HG03139 (cell line): ENCODE data around the gene NLGN2.

ENCODE experiments used
- ATAC-seq: cut with Tn5 transposase; IDR thresholded peaks from one replicate; pipeline ENCODE4 v1.9.1; 2021; ENCODE audit not compliant: unreplicated experiment

Gene NLGN2

DNA sequence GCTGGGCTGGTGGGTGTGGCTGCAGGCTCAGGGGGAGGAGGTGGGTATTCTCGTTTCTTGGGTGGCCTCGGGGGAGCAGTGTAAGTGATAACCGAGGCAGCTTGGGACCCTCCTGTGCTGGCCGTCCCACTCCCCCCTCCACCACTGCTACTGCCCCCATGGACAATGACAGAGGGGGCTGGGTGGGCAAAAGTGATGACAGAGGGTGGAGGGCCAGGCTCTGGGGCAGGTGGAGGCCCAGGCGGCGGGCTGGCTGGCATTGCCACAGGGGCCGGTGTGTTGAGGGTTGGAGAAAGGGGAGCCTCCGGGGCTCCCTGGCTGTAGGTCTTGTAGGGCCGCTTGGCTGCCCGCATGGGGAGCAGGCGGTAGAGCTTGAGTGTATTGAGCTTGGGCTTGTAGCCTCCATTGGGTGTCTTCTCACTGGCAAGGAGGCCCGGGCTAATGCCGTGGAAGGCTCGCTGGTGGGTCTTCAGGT, 55.8 kb downstream of the NLGN2 start:
- ATAC-seq: no peak

DNA sequence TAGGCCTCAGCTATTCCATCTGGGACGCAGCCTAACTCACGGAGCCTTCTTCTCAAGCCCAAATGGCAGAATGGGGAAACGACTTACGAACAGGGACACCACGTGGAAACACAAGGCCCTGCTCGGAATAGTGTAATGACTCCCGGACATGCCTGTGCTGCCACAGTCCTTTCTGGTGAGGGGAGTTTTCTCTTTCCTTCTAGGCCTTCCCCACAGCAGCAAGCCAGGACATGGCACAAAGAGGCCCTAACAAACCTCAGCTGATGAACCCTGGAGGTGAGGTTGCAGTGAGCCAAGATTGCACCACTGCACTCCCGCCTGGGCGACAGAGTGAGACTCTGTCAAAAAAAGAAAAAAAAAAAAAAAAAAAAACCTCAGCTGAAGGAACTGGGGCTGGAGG, 56.4 kb downstream of the NLGN2 start:
- ATAC-seq: no peak

DNA sequence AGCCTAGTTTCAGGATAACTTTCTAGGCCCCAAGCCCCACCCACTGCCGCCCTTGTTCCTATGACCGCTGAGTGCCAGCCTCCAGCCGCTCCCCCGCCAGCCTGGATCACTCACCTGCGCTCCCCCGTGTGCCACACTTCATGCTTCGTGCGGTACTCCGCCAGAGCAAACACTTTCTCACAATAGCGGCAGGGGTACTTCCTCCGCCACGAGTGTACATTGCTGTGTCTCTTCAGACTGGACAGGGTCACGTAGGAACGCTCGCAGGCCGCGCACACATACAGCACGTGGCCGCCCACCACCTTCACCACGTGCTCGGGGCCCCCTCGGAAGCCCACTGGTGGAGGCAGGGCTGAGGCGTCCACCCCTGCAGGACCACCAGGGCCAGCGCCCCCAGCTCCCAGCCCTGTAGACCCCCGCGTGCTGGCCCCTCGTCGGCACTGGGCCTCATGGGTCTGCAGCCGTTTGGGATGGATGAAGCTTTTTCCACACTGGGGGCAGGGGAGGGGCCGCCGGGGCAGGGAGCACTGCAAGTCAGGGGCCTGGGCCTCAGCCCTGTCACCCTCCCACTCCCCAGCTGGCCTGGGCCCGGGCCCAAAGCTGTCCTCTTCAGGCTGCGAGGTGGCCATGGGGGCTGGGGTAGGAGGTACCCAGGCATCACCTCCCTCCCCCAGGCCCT, 58.1 kb downstream of the NLGN2 start:
- no peak for ATAC-seq

DNA sequence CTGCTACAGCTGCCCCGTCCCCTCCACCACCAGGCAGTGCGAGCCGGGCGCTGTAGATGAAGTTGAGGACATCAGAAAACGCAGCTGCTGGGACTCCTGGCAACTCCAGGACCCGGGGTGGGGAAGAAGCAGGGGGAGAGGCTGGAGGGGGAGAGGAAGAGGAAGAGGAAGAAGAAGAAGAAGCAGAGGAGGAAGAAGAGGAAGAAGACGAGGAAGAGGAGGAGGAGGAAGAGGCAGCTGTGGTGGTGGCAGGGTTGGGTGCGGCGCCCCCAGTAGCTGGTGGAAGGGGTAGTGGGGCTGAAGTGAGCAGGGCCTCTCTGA, 58.6 kb downstream of the NLGN2 start:
- no peak for ATAC-seq

DNA sequence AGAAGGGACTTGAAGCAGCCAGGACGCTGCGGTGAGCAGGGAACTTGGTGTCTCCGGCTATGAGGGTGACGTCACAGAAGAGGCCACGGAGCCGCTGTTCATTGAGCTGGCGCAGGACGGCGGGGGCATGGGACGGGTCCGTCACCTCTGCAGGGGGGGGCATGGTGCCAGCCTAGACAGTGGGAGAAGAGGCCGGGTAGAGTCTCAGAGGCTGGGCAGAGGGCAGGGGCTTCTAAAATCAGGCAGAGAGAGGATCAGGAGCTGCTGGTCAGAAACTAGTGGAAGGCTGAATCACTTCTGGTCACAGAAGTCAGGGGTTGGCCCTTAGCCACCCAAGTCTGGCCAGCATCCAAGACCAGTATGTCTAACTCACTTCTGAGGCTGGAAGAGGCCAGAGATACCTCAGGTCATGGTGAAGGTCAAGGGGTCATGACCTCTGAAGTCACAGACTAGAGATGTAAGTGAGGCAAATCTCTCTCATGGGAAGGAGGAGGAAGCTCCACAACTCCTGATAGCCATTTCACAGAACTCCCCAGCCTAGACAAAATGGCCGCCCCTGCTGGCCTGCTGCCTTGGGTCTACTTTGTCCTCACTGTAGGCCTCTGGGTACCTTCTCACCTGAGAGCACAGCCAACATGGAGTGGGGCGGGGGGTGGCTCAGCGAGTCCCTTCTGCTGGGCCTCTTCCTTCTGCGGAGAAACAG, 59.1 kb downstream of the NLGN2 start:
- ATAC-seq: no peak

DNA sequence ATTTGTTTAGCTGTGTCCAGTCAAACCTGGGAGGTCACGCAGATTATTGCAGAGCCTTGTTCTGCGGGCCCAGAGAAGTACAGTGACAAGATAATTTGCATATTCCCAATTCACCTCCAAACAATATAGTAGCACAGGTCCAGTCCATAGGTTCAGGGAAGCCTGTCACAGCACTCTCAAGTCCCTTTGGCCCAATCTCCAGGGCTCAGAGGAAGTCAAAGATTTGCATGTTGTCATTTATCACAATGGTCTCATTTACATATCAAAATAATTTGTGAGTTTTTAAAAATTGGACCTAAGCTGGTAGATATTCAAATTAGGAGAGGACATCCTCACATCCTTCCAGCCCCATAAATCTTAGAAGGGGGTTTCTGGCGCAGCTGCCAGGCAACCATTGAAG, 59.9 kb downstream of the NLGN2 start:
- ATAC-seq: no peak

DNA sequence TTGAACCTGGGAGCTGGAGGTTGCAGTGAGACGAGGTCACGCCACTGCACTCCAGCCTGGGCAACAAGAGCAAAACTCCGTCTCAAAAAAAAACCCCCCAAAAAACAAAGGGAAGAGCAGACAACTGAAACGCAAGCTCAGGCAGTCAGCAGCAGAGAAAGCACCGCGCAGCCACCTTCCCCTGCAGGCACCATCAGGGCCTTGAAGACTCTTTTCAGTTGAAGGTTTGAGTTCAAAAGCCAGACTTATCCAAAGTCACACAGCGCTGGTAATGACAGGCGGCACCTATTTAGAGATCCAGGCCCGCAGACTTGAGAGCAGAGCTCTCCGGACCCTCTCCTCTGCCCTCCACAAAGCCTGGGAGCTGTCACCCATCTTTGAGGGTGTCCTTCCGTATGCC, 60.6 kb downstream of the NLGN2 start:
- ATAC-seq: no peak

DNA sequence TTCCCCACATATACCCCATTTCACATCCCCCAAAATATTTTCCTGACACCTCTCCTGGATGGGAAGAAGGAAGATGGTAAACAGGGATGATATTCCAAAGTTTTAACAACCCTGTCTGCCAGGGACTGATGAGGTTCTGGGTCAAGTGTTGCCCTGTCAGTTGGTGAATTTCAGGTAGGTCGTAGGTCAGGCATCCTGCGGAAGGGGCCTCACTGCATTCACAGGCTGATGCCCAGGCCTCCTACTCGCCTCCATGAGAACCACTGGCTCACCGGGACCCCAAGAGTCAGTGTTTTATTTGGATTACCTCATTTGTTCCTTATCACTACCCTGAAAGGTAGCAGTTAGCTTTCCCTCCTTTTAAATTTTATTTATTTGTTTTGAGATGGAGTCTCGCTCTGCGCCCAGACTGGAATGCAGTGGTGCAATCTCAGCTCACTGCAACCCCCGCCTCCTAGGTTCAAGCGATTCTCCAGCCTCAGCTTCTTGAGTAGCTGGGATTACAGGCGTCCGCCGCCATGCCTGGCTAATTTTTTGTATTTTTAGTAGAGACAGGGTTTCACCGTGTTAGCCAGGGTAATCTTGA, 61.3 kb downstream of the NLGN2 start:
- no peak for ATAC-seq
